Fibroblast of lung (primary cell): ENCODE results near the gene FGF3. TPM values are rescaled to one million over a fixed set of nuclear protein-coding genes. Genes with fewer than 3 reads are reported as not detected.

ENCODE experiments used
- DNase-seq, 2 donors: peaks; one replicate each; pipeline versions ENCODE4 v3.0.0 to v3.0.0-alpha.2; 2010; ENCODE audit warnings: low read depth in 2 of 2
- H2AFZ ChIP-seq: 2 replicates; pipeline ENCODE4 v1.5.1; 2012; ENCODE audit warnings: low read length, control low read depth, inconsistent platforms
- H3K27ac ChIP-seq: 2 replicates; pipeline ENCODE4 v1.5.1; 2011; ENCODE audit warnings: low read length, control low read depth; ENCODE audit not compliant: insufficient read depth
- H3K27me3 ChIP-seq: 2 replicates; pipeline ENCODE4 v1.5.1; 2011; ENCODE audit warnings: mild to moderate bottlenecking, low read length; ENCODE audit not compliant: control insufficient read depth, insufficient read depth
- H3K36me3 ChIP-seq: 2 replicates; pipeline ENCODE4 v1.5.1; 2011; ENCODE audit warnings: low read length; ENCODE audit not compliant: control insufficient read depth, insufficient read depth
- H3K4me1 ChIP-seq: 2 replicates; pipeline ENCODE4 v1.5.1; 2011; ENCODE audit warnings: low read length; ENCODE audit not compliant: control insufficient read depth, insufficient read depth; ENCODE audit errors: extremely low read depth
- H3K4me2 ChIP-seq: 2 replicates; pipeline ENCODE4 v1.5.1; 2011; ENCODE audit warnings: low read length, control low read depth; ENCODE audit not compliant: insufficient read depth; ENCODE audit errors: extremely low read depth
- H3K4me3 ChIP-seq, 4 experiments: fragments of 200-600 bp in 1 of 4; sonication (generic) in 1 of 4; replicated peaks in 1 of 4; 2 replicates each; pipeline ENCODE4 v1.5.1; 2011 to 2016; ENCODE audit warnings: low read length in 4 of 4, low read depth in 3 of 4, mild to moderate bottlenecking in 3 of 4, control low read depth in 2 of 4, inconsistent platforms in 1 of 4, mixed read lengths in 1 of 4; ENCODE audit not compliant: insufficient read depth in 1 of 4; ENCODE audit errors: control extremely low read depth in 1 of 4
- H3K79me2 ChIP-seq: 2 replicates; pipeline ENCODE4 v1.5.1; 2012; ENCODE audit warnings: mild to moderate bottlenecking, low read length, inconsistent platforms; ENCODE audit not compliant: control insufficient read depth, insufficient read depth
- H3K9ac ChIP-seq: 2 replicates; pipeline ENCODE4 v1.5.1; 2011; ENCODE audit warnings: mild to moderate bottlenecking, low read length, control low read depth; ENCODE audit not compliant: insufficient read depth
- H3K9me3 ChIP-seq: 2 replicates; pipeline ENCODE4 v1.5.1; 2012; ENCODE audit warnings: low read depth, low read length; ENCODE audit not compliant: control insufficient read depth, insufficient read depth
- H4K20me1 ChIP-seq: 2 replicates; pipeline ENCODE4 v1.5.1; 2011; ENCODE audit warnings: low read length; ENCODE audit not compliant: control insufficient read depth, insufficient read depth; ENCODE audit errors: extremely low read depth
- EZH2 ChIP-seq: IDR thresholded peaks from 2 replicates; pipeline ENCODE4 v1.5.1; 2012; ENCODE audit warnings: low read length, control low read depth, mild to moderate bottlenecking; ENCODE audit errors: missing control alignments
- polyA plus RNA-seq, 2 donors: library from polyadenylated mRNA; depleted of rRNA in 1 of 2; stranded (reverse) in 1 of 2; unstranded in 1 of 2; fragments of >200 nt; gene quantifications; 2 replicates each; pipeline ENCODE4 v1.2.1, GENCODE V29; 2011 to 2012; ENCODE audit warnings: missing spikeins in 1 of 2
- total RNA-seq: library from RNA; depleted of rRNA; stranded (reverse); fragments of >200 nt; gene quantifications from 2 replicates; pipeline ENCODE4 v1.2.1, GENCODE V29; 2014
- TF ChIP-seq, protein P1 (sequence below), 2 donors: IDR thresholded peaks in 1 of 2; conservative IDR thresholded peaks in 1 of 2; 1 replicate in 1 of 2; 2 replicates in 1 of 2; pipeline ENCODE4 v1.5.1; 2011 to 2012; ENCODE audit warnings: low read length in 2 of 2, control low read depth in 1 of 2, inconsistent platforms in 1 of 2, low read depth in 1 of 2, mild to moderate bottlenecking in 1 of 2

The FGF3 gene
- total and polyA plus RNA-seq, 2 donors (not counting 1 experiment from before 2014, with no cell fraction given) = not detected

DNA sequence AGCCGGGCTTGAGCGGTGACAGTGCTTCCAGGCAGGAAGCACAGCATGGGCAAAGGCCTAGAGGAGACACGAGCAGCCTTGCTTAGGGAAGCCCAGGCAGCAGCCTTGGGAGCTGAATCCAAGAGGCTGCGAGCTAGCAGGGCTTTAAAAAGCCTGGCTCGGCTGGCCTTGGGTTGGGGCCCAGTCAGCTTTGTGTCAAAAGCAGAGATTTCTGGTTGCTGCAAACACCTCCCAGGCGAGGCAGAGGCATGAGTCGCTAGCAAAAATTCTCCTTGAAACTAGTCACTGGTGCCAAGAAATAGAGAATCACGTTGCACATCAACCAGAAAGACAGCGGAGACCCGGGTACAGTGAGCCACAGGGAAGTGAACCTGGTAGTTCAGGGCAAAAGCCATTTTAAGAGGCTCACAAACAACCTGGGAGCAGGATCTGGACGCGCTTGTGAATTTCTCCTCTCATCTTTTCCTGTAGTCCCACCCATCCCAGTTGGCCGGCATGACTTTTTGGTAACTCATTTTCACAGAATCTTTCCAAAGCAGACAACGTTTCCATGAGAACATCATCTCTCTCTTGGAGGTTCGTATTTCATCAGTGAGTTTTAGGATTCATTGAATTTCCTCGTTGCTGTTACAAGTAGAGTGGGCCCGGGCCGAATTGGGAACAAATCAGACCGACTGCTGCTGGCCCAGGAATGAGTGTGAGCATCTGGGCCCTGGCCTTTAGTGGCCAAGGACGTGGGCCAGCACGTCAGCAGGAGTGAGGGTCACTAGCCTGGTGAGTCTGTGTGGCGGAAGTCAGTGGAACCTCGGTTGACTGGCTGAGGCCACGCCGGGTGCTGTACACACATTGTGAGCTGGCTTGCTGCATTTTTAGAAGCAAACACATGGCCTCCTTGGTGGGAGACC is 27.7 kb downstream of the FGF3 start:
- Histone ChIP-seq H3K4me3 (no peak overlapping the region), H3K27me3 (no peaks in the 10 kb centered on the region), H3K9ac (no peak overlapping the region), H4K20me1 (no peaks in the 10 kb centered on the region), H3K79me2 (no peaks in the 10 kb centered on the region), H2AFZ (no peak overlapping the region), H3K27ac (no peak overlapping the region), H3K4me2 (no peak overlapping the region), H3K9me3 (no peaks in the 10 kb centered on the region), H3K36me3 (no peaks in the 10 kb centered on the region), H3K4me1 (no peaks in the 10 kb centered on the region)
- TF ChIP-seq, protein P1, sequence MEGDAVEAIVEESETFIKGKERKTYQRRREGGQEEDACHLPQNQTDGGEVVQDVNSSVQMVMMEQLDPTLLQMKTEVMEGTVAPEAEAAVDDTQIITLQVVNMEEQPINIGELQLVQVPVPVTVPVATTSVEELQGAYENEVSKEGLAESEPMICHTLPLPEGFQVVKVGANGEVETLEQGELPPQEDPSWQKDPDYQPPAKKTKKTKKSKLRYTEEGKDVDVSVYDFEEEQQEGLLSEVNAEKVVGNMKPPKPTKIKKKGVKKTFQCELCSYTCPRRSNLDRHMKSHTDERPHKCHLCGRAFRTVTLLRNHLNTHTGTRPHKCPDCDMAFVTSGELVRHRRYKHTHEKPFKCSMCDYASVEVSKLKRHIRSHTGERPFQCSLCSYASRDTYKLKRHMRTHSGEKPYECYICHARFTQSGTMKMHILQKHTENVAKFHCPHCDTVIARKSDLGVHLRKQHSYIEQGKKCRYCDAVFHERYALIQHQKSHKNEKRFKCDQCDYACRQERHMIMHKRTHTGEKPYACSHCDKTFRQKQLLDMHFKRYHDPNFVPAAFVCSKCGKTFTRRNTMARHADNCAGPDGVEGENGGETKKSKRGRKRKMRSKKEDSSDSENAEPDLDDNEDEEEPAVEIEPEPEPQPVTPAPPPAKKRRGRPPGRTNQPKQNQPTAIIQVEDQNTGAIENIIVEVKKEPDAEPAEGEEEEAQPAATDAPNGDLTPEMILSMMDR (conservative IDR thresholded peaks at IDR 0.05 in 1 of 2, IDR thresholded peaks at IDR 0.05 in 1 of 2; ENCODE audit: low read depth in 1 of 2, low read length in 2 of 2) = no peak
- no peak for TF ChIP-seq EZH2
- DNase-seq = peak; percentile 31 to 42

DNA sequence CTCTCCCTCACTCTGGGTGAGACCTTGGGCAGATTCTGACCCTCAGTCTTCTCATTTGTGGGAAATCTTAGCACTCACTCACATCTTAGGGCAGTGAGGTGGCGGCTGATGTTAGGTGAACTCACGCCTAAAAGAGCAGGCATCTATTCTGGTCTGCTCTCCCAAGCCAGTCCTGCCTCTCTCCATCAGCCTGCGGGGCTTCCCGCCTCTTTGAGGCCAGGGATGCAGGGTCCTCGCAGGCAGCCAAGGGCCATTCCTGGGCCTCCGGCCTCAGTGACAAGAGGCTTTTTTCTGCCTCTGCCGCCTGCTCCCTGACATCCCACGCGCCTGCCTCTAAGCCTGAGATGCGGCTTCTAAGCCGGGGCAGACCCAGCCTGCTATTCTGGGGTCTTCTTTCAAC is 30.3 kb downstream of the FGF3 start:
- no peak for DNase-seq
- Histone ChIP-seq H3K4me3 (no peak overlapping the region), H3K27ac (no peak overlapping the region), H3K4me1 (no peaks in the 10 kb centered on the region), H3K79me2 (no peaks in the 10 kb centered on the region), H4K20me1 (no peaks in the 10 kb centered on the region), H3K4me2 (no peak overlapping the region), H2AFZ (no peak overlapping the region), H3K27me3 (no peaks in the 10 kb centered on the region), H3K9ac (no peak overlapping the region), H3K9me3 (no peaks in the 10 kb centered on the region), H3K36me3 (no peaks in the 10 kb centered on the region)
- TF ChIP-seq, protein P1 (conservative IDR thresholded peaks at IDR 0.05 in 1 of 2, IDR thresholded peaks at IDR 0.05 in 1 of 2; ENCODE audit: low read depth in 1 of 2, low read length in 2 of 2) = no peak
- TF ChIP-seq EZH2 = no peak

DNA sequence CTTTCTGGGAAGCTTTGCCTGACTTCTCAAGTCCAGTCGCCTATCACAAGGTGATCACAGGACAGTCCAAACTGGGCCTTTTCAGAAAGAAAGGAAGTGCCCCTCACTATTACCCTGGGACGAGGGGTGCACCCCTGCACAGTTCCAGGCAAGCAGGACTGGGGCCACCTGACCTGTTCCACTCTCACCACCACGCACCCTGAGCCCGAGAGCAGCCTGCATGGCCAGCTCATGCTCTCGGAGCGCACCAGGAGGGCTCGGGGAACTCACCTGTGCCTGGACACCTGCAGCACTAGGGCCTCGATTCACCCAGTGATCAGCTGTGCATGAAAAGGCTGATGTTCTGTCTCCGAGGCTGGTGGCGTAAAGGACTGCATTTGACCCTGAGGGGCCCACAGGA is 31.3 kb downstream of the FGF3 start:
- no peak overlapping the region for H3K4me2 ChIP-seq
- no peak overlapping the region for H3K4me3 ChIP-seq
- H2AFZ ChIP-seq = no peak overlapping the region
- H3K27ac ChIP-seq = no peak overlapping the region
- DNase-seq = no peak
- no peaks in the 10 kb centered on the region for H3K4me1 ChIP-seq
- no peak overlapping the region for H3K9ac ChIP-seq
- H3K9me3 ChIP-seq = no peaks in the 10 kb centered on the region
- H3K27me3 ChIP-seq = no peaks in the 10 kb centered on the region
- no peaks in the 10 kb centered on the region for H4K20me1 ChIP-seq
- no peaks in the 10 kb centered on the region for H3K79me2 ChIP-seq
- no peak for TF ChIP-seq EZH2
- TF ChIP-seq, protein P1 (conservative IDR thresholded peaks at IDR 0.05 in 1 of 2, IDR thresholded peaks at IDR 0.05 in 1 of 2; ENCODE audit: low read depth in 1 of 2, low read length in 2 of 2) = no peak
- no peaks in the 10 kb centered on the region for H3K36me3 ChIP-seq
